ENCODE data around the gene FBXL15.

Gene FBXL15

DNA sequence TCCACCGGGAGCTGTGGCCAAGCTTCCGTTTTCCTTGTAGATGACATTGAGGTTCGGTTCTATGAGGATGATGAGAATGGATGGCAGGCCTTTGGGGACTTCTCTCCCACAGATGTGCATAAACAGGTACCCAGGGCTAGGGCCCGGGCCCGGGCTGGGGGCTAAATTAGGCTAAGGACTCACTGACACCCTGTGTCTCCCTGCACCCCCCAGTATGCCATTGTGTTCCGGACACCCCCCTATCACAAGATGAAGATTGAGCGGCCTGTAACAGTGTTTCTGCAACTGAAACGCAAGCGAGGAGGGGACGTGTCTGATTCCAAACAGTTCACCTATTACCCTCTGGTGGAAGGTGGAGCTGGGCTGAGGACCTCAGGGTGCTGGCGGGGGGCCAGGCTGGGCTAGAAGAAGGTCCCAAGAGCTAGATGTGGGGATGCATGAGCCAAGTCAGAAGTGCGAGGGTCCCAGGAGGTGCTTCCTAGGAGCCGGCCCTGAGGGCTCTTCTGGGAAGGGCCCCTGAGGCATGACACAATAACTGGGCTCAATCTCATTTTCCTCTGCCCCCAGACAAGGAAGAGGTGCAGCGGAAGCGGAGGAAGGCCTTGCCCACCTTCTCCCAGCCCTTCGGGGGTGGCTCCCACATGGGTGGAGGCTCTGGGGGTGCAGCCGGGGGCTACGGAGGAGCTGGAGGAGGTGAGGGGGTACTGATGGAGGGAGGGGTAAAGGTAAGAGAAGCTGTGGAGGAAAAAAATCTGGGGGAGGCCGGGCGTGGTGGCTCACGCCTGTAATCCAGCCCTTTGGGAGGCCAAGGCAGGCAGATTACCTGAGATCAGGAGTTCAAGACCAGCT is 22.2 kb upstream of the FBXL15 start:
- no peak for DNase-seq

- DNase-seq: peak; percentile 86
These were observed 21.2 kb upstream of the FBXL15 start for GRCh38 chr10:102399217-102400021.

GRCh38 chr10:102400076-102400475 is 20.6 kb upstream of the FBXL15 start:
- no peak for DNase-seq

GRCh38 chr10:102400598-102401341 is 19.9 kb upstream of the FBXL15 start:
- no peak for DNase-seq

DNA sequence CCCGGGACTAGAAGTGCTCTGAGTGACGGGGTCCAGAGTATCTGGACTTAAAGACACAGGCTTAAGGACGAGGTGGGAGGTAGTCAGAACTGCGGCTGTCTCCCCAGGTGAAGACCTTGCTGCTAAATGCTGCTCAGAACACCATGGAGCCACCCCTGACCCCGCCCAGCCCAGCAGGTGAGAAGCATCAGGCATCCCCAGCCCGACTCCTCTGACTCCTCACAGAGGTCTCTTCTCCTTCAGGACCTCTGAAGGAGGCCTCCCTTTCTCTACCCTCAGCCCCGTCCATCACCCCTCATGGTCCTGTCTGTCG is 19.3 kb upstream of the FBXL15 start:
- no peak for DNase-seq

- peak; percentile 58 for DNase-seq
These were observed 18.7 kb upstream of the FBXL15 start for GRCh38 chr10:102401735-102402511.

- DNase-seq: no peak
These were observed 18.1 kb upstream of the FBXL15 start for GRCh38 chr10:102402512-102402896.

DNA sequence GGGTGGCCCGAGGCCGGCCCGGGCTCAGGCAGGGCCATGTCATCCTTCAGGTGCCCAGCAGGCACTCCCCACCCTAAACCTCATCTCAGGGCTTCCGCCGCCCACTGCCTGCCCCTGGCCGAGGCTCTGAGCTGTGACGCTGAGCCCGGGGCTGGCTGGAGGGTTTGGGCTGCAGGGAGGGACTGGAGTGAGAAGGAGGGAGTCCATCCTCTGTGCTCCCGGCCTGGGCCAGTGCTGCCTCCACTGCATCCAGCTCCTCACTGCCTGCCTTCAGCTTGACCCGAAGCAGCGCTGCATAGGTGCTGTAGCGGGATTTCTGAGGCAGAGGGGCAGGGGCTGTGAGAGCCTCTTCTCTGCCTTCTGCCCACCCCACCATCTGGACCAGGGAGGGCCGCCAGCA is 17.5 kb upstream of the FBXL15 start:
- DNase-seq: no peak

- DNase-seq: no peak
These were observed 16.1 kb upstream of the FBXL15 start for GRCh38 chr10:102404361-102405107.

GRCh38 chr10:102405108-102405571 is 15.5 kb upstream of the FBXL15 start:
- DNase-seq: no peak

GRCh38 chr10:102405632-102406031 is 15.0 kb upstream of the FBXL15 start:
- no peak for DNase-seq

GRCh38 chr10:102406815-102407214 is 13.8 kb upstream of the FBXL15 start:
- DNase-seq: no peak

DNA sequence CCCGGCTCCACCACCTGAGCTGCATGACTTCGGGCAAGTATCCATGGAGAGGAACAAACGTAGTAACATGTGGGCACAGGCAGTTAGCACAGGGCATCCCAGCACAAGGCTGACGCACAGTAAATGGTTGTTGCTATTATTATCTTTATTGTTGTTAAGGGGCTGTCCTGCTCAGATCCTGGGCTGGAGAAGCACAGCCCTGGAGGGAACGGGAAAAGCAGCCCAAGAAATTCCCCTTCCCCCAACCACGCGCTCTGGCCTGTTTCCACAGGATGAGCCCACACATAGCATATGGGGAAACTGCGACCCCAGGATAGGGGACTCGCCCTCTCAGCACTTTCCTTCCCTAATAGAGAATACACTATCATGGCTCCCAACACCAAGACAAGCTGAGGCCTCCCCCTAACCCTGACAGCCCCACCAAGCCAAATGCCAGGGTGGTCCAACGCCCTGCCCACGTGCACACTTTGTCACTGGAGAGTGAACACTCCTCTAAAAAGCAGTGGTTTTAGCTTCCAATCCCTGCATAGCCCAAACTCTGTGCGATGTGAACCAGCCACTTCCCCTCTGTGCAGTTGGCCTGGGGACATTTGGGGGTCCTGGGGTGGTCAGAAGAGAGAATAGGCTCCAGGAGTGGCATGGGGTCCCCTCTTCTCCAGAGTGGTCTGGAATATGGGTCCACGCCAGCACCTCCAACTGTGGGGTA is 13.1 kb upstream of the FBXL15 start:
- DNase-seq: no peak

- DNase-seq: no peak
These were observed 12.4 kb upstream of the FBXL15 start for GRCh38 chr10:102408131-102408727.

DNA sequence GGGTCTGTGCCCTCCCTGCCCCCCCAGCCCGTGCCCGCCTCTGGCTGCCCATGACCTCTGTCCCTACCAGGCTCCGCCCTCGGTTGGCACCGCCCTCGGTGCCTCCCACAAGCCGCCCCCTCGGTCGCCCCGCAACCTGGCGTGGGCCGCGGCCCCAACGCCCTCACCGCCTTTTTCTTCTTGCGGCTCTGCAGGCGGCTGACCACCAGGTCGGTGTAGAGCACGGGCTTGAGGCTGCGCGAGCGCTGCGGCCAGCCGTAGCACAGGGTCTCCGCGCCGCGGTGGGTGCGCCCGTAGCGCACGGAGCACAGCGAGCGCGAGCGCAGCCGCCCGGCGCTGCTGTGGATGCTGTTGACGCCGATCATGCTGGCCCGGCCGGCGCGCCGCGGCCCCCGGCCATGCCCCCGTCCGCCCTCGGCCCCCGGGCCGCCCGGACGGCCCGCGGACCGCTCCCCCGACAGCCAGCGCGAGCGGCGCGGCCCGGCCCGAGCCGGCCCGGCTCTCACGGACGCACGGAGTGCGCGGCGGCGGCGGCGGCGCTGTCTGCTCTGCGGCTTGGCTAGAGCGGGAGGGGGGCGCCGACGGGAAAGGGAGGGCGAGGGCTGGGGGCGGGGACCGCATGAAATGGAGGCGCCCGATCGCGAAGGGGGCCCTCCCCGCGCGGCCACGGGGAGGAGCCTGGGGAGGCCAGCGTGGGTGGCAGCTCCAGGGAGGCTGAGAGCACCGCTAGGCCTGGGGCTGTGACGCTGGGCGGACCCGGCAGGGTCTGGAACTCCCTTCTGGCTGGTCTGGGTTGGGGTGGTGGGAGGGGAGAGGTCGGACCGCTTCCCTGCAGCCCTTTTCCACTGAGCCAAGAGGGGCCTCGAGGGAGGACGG is 11.7 kb upstream of the FBXL15 start:
- no peak for DNase-seq

DNA sequence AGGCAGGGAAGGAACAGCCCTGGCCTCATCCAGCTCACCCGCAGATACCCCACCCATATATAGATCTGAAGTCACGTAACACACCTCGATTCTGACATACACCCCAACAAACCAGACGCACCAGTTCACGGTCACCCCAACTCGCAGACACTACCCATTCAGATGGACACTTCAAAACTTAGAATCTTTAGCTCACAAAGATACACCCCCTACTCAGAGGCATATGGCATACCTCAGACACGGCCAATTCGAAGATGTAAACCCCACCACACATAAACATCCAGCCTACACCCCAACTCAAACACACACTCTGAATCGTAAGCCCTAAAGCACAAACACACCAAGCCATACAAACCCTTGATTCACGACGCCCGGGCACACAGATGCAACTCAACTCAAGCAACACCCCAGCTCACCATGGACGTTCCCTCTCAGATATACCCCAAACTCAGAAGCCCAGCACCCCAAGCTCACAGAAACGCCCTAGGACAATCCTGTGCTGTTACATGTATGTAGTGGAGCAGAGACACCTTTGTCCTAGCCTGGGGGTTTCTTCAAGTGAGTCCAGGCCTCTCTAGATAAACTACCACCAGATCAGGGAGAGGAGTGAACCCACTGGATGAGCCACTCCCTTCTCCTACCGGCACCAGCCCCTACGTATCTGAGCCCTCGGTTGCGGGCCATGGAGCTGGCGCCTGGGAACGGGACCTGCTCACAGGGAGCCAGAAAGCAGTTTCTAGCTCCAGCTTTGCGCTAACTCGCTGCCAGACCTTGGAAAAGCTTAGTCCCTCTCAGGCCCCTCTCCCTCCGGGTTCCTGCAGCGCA is 10.8 kb upstream of the FBXL15 start:
- no peak for DNase-seq

- DNase-seq: no peak
These were observed 10.1 kb upstream of the FBXL15 start for GRCh38 chr10:102410429-102411073.

Measured in HCEC 1CT (cell line).